ENCODE data around the gene HSPA12B.

The HSPA12B gene

GRCh38 chr20:3739054-3739925, 6.8 kb downstream of the HSPA12B start:
- no peak for DNase-seq (ENCODE audit: low read depth)
- peak; percentile 66 for TF ChIP-seq MAX (IDR thresholded peaks at IDR 0.05; ENCODE audit: low read depth, low read length)
- TF ChIP-seq, protein P1, sequence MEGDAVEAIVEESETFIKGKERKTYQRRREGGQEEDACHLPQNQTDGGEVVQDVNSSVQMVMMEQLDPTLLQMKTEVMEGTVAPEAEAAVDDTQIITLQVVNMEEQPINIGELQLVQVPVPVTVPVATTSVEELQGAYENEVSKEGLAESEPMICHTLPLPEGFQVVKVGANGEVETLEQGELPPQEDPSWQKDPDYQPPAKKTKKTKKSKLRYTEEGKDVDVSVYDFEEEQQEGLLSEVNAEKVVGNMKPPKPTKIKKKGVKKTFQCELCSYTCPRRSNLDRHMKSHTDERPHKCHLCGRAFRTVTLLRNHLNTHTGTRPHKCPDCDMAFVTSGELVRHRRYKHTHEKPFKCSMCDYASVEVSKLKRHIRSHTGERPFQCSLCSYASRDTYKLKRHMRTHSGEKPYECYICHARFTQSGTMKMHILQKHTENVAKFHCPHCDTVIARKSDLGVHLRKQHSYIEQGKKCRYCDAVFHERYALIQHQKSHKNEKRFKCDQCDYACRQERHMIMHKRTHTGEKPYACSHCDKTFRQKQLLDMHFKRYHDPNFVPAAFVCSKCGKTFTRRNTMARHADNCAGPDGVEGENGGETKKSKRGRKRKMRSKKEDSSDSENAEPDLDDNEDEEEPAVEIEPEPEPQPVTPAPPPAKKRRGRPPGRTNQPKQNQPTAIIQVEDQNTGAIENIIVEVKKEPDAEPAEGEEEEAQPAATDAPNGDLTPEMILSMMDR (IDR thresholded peaks at IDR 0.05; ENCODE audit: low read depth, low read length), result no peak
- no peak for TF ChIP-seq MYC (IDR thresholded peaks at IDR 0.05; ENCODE audit: low read depth, low read length)
- no peak for TF ChIP-seq POLR2A (IDR thresholded peaks at IDR 0.05; ENCODE audit: extremely low read depth, insufficient read length)
- H3K4me3 ChIP-seq (ENCODE audit: low read depth, low read length), result no peak overlapping the region

- DNase-seq (ENCODE audit: low read depth), result no peak
- no peak for TF ChIP-seq MYC (IDR thresholded peaks at IDR 0.05; ENCODE audit: low read depth, low read length)
- TF ChIP-seq MAX (IDR thresholded peaks at IDR 0.05; ENCODE audit: low read depth, low read length), result peak; percentile 43; the same call in 1 of the 2 replicates
- no peak for TF ChIP-seq POLR2A (IDR thresholded peaks at IDR 0.05; ENCODE audit: extremely low read depth, insufficient read length)
- H3K4me3 ChIP-seq (ENCODE audit: low read depth, low read length), result no peak overlapping the region
Measured at GRCh38 chr20:3739926-3740451, 7.5 kb downstream of the HSPA12B start.

DNA sequence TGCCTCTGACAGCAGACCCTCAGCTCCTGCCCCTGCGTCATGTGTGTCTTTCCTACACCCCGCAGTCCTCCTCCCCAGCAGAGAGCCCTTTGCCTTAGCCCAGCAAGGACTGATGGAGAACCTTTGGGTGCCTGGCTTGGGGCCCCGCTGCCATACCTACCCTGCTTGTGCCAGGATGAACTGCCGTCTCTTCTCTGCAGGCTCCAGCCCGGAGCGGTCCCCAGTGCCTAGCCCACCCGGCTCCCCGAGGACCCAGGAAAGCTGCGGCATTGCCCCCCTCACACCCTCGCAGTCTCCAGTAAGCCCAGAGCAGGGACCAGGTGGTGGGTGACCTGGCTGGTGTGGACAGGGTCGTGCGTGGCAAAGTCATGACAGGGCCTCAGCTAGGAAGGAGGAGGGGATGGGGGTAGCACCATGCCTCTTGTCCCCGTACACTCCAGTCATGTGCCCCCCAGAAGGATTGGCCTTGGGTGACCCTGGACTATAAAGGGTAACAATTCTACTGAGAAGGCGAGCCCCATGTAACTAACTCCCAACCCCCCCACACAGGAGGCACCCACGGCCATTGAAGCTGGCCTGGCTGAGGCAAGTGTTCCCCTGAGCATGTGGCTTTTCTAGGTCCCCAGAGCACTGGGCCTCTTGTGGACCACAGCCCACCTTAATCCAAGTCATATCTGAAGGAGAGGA, 8.3 kb downstream of the HSPA12B start:
- no peak for DNase-seq (ENCODE audit: low read depth)
- no peak for TF ChIP-seq MYC (IDR thresholded peaks at IDR 0.05; ENCODE audit: low read depth, low read length)
- no peak for TF ChIP-seq POLR2A (IDR thresholded peaks at IDR 0.05; ENCODE audit: extremely low read depth, insufficient read length)
- TF ChIP-seq MAX (IDR thresholded peaks at IDR 0.05; ENCODE audit: low read depth, low read length), result no peak
- TF ChIP-seq, protein P1 (IDR thresholded peaks at IDR 0.05; ENCODE audit: low read depth, low read length), result no peak
- no peak overlapping the region for H3K4me3 ChIP-seq (ENCODE audit: low read depth, low read length)

DNA sequence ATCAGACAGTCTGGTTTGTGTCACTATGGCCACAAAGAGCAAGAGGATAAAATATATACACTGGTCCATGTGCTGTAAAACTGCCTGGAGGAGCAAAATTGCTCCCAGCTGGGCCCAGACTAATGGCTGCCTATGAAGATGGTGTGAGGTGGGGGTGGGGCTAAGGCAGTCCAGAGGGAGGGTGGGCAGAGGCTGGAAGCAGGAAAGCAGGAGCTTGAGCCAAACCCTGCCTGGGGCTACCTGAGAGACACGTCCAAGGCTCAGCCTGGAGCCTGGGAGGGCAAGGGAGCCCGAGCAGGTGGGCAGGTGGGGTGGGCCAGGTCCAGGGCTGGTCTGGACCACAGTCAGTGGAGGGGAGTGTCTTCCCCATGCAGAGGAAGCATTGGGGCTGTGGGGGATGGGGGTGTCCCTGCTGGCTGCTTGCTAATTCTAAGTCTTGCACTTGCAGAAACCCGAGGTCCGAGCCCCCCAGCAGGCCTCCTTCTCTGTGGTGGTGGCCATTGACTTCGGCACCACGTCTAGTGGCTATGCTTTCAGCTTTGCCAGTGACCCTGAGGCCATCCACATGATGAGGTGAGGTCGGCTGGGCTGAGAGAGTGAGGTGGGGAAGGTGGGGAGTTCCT, 9.5 kb downstream of the HSPA12B start:
- no peak for TF ChIP-seq MYC (IDR thresholded peaks at IDR 0.05; ENCODE audit: low read depth, low read length)
- TF ChIP-seq POLR2A (IDR thresholded peaks at IDR 0.05; ENCODE audit: extremely low read depth, insufficient read length), result no peak
- TF ChIP-seq MAX (IDR thresholded peaks at IDR 0.05; ENCODE audit: low read depth, low read length), result no peak
- TF ChIP-seq, protein P1 (IDR thresholded peaks at IDR 0.05; ENCODE audit: low read depth, low read length), result no peak
- no peak for DNase-seq (ENCODE audit: low read depth)
- H3K4me3 ChIP-seq (ENCODE audit: low read depth, low read length), result no peak overlapping the region

DNA sequence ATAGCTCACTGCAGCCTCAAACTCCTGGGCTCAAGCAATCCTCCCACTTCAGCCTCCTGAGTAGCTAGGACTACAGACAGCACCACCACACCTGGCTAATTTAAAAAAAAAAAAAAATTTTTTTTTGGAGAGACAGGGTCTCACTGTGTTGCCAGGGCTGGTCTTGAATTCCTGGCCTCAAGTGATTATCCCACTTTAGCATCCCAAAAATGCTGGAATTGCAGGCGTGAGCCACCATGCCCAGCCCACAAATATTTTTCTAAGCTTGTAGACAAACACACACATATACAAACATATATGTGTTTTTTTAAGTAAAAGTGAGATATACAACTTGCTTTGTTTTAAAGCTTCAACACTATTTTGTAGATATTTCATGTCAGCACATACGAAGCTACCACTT, 10.8 kb downstream of the HSPA12B start:
- TF ChIP-seq MAX (IDR thresholded peaks at IDR 0.05; ENCODE audit: low read depth, low read length) (no peak), MYC (IDR thresholded peaks at IDR 0.05; ENCODE audit: low read depth, low read length) (no peak), POLR2A (IDR thresholded peaks at IDR 0.05; ENCODE audit: extremely low read depth, insufficient read length) (no peak)
- TF ChIP-seq, protein P1 (IDR thresholded peaks at IDR 0.05; ENCODE audit: low read depth, low read length), result no peak
- H3K4me3 ChIP-seq (ENCODE audit: low read depth, low read length), result no peak overlapping the region
- no peak for DNase-seq (ENCODE audit: low read depth)

Data from NB4 (cell line).